ENCODE data around the gene NNAT.

The NNAT gene

GRCh38 chr20:37494796-37495195 is 26.3 kb upstream of the NNAT start:
- Histone ChIP-seq H3K4me1 (ENCODE audit: control insufficient read depth in 1 of 2, insufficient read depth in 1 of 2, low read depth in 1 of 2, low read length in 1 of 2) (no peaks in the 10 kb centered on the region), H3K27ac (no peak overlapping the region), H3K36me3 (peaks cover 4% of the 10 kb centered on the region), H3K9me3 (no peaks in the 10 kb centered on the region), H3K4me3 (ENCODE audit: low read depth in 1 of 2, low read length in 1 of 2) (no peak overlapping the region), H3K27me3 (no peaks in the 10 kb centered on the region)
- TF ChIP-seq CTCF (IDR thresholded peaks at IDR 0.05): no peak

- no peak for TF ChIP-seq CTCF (IDR thresholded peaks at IDR 0.05)
- Histone ChIP-seq H3K27ac (no peak overlapping the region), H3K4me3 (ENCODE audit: low read depth in 1 of 2, low read length in 1 of 2) (no peak overlapping the region), H3K27me3 (no peaks in the 10 kb centered on the region), H3K36me3 (peaks cover 4% of the 10 kb centered on the region), H3K4me1 (ENCODE audit: control insufficient read depth in 1 of 2, insufficient read depth in 1 of 2, low read depth in 1 of 2, low read length in 1 of 2) (no peaks in the 10 kb centered on the region), H3K9me3 (no peaks in the 10 kb centered on the region)
Observed at GRCh38 chr20:37498066-37498665, 22.9 kb upstream of the NNAT start.

- Histone ChIP-seq H3K36me3 (no peaks in the 10 kb centered on the region), H3K9me3 (no peaks in the 10 kb centered on the region), H3K4me1 (ENCODE audit: control insufficient read depth in 1 of 2, insufficient read depth in 1 of 2, low read depth in 1 of 2, low read length in 1 of 2) (no peaks in the 10 kb centered on the region), H3K27me3 (no peaks in the 10 kb centered on the region), H3K4me3 (ENCODE audit: low read depth in 1 of 2, low read length in 1 of 2) (no peak overlapping the region), H3K27ac (no peak overlapping the region)
- no peak for TF ChIP-seq CTCF (IDR thresholded peaks at IDR 0.05)
Observed at GRCh38 chr20:37500311-37500710, 20.7 kb upstream of the NNAT start.

- Histone ChIP-seq H3K4me1 (ENCODE audit: control insufficient read depth in 1 of 2, insufficient read depth in 1 of 2, low read depth in 1 of 2, low read length in 1 of 2) (no peaks in the 10 kb centered on the region), H3K9me3 (no peaks in the 10 kb centered on the region), H3K4me3 (ENCODE audit: low read depth in 1 of 2, low read length in 1 of 2) (no peak overlapping the region), H3K36me3 (no peaks in the 10 kb centered on the region), H3K27me3 (no peaks in the 10 kb centered on the region), H3K27ac (no peak overlapping the region)
- TF ChIP-seq CTCF (IDR thresholded peaks at IDR 0.05): no peak
Observed at GRCh38 chr20:37501940-37502339, 19.1 kb upstream of the NNAT start.

GRCh38 chr20:37502654-37503053 is 18.4 kb upstream of the NNAT start:
- TF ChIP-seq CTCF (IDR thresholded peaks at IDR 0.05): no peak
- H3K27me3 ChIP-seq: no peaks in the 10 kb centered on the region
- H3K4me3 ChIP-seq (ENCODE audit: low read depth in 1 of 2, low read length in 1 of 2): no peak overlapping the region
- H3K4me1 ChIP-seq (ENCODE audit: control insufficient read depth in 1 of 2, insufficient read depth in 1 of 2, low read depth in 1 of 2, low read length in 1 of 2): no peaks in the 10 kb centered on the region
- H3K36me3 ChIP-seq: no peaks in the 10 kb centered on the region
- H3K27ac ChIP-seq: no peak overlapping the region
- H3K9me3 ChIP-seq: no peaks in the 10 kb centered on the region

Measured in neutrophil (primary cell).